ENCODE data around the gene SH2D4B. TPM values are rescaled to one million over a fixed set of nuclear protein-coding genes. Genes with fewer than 3 reads are reported as not detected.

The SH2D4B gene
- total RNA-seq, 2 donors from 2014 or later = not detected

DNA sequence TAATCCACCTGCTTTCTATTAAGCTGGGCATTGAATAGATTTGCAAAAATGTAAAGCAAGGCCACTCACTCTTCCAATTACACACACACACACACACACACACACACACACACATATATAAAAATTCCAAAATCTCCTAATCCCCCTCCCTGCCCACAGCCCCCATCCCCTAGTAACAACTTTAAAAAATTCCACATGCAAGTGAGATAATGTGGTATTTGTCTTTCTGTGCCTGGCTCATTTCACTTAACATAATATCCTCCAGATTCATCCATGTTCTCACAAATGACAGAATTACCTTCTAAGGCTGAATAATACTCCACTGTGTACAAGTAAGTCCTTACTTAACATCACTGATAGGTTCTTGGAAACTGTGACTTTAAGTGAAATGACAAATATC is 24.2 kb downstream of the SH2D4B start:
- TF ChIP-seq, protein P1, sequence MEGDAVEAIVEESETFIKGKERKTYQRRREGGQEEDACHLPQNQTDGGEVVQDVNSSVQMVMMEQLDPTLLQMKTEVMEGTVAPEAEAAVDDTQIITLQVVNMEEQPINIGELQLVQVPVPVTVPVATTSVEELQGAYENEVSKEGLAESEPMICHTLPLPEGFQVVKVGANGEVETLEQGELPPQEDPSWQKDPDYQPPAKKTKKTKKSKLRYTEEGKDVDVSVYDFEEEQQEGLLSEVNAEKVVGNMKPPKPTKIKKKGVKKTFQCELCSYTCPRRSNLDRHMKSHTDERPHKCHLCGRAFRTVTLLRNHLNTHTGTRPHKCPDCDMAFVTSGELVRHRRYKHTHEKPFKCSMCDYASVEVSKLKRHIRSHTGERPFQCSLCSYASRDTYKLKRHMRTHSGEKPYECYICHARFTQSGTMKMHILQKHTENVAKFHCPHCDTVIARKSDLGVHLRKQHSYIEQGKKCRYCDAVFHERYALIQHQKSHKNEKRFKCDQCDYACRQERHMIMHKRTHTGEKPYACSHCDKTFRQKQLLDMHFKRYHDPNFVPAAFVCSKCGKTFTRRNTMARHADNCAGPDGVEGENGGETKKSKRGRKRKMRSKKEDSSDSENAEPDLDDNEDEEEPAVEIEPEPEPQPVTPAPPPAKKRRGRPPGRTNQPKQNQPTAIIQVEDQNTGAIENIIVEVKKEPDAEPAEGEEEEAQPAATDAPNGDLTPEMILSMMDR (IDR thresholded peaks at IDR 0.05) = no peak
- intact Hi-C loops (cut with DNase I) = no loop called here

DNA sequence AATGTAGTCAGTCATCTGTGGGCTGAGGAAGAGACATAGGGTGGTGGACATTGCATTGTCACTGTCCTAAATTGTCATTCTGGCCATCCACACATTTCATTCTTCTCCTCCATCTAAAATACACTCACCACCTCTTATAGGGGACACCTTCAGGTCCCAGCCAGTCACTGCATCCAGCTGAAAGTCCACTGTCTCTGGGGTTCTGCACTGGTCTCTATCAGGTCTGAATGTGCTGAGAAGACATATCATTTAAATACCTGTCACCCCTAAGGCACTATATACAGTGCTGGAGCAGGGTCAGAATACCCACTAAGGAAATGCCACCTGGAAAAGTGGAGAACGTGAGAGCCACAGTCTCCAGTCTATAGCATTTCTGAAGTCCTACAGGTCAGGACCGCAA is 29.6 kb downstream of the SH2D4B start:
- TF ChIP-seq, protein P1 (IDR thresholded peaks at IDR 0.05) = no peak
- no peaks in the 10 kb centered on the region for H3K27me3 ChIP-seq
- DNase-seq = no peak
- intact Hi-C loops (cut with DNase I) = no loop called here
- no peaks in the 10 kb centered on the region for H3K4me1 ChIP-seq
- H3K36me3 ChIP-seq = no peaks in the 10 kb centered on the region
- no peak overlapping the region for H3K9ac ChIP-seq (ENCODE audit: low read depth in 2 of 2, low read length in 2 of 2)
- H3K9me3 ChIP-seq = no peaks in the 10 kb centered on the region
- no peak overlapping the region for H3K4me3 ChIP-seq
- H3K27ac ChIP-seq = no peak overlapping the region

More for the DNA sequence above, 24.2 kb downstream of the SH2D4B start:
- no peaks in the 10 kb centered on the region for H3K4me1 ChIP-seq
- H3K27me3 ChIP-seq = no peaks in the 10 kb centered on the region
- no peak overlapping the region for H3K27ac ChIP-seq
- no peak for DNase-seq
- H3K9ac ChIP-seq (ENCODE audit: low read depth in 2 of 2, low read length in 2 of 2) = no peak overlapping the region
- no peaks in the 10 kb centered on the region for H3K36me3 ChIP-seq
- no peaks in the 10 kb centered on the region for H3K9me3 ChIP-seq
- no peak overlapping the region for H3K4me3 ChIP-seq

DNA sequence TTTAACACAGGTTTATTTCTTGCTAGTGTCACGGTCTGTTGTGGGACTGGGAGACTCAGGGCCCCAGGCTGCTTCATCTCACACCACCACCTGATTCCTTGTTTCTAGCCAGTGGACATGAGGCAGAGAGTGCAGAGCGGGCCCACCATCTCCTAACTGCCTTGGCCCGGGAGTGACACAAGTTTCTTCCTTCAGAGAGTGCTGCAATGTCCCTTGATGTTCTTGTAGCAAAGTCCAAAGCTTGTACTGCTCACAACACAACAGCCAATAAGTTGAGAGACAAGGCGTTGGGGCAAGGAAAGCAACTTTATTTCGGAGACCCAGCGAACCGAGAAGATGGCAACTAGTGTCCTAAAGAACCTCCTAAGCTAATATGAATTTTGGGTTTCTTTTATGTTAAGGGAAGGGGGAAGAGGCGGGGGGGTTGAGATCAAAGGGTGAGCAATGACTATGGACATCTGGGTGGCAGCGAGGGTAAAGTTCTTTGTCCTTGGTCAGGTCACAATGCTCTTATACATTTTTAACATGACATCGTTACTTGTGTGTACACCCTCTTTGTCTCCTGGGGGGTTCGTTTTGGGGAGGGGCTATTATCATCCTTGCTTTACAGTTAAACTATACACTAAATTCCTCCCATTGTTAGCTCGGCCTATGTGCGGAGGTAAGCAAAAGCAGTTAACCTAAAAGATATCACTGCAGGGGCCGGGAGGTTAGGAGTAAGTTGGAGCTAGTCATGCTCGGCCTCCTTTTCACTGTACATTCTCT is 31.6 kb downstream of the SH2D4B start:
- DNase-seq = no peak
- H3K36me3 ChIP-seq = no peaks in the 10 kb centered on the region
- no peaks in the 10 kb centered on the region for H3K4me1 ChIP-seq
- no peaks in the 10 kb centered on the region for H3K9me3 ChIP-seq
- intact Hi-C loops (cut with DNase I) = no loop called here
- no peak overlapping the region for H3K4me3 ChIP-seq
- no peaks in the 10 kb centered on the region for H3K27me3 ChIP-seq
- H3K9ac ChIP-seq (ENCODE audit: low read depth in 2 of 2, low read length in 2 of 2) = no peak overlapping the region
- TF ChIP-seq, protein P1 (IDR thresholded peaks at IDR 0.05) = no peak
- H3K27ac ChIP-seq = no peak overlapping the region

DNA sequence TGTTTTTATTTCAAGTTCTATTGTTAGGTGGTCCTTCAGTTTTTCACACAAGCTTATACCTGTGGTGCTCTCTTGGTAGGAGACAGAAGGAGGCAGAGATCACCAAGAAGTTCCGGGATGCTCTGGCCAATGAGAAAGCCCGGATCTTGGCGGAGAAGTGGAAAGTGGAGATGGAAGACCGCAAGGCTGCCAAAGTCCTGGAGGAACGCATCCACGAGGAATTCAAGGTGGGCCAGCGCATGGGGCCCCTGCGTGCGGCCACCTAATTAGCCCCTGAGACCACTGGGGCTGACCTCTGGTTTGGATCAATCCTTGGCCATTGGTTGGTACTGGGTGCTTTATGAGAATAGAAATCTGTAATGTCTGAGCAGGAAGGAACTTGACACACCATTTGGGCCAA is 33.6 kb downstream of the SH2D4B start:
- no peaks in the 10 kb centered on the region for H3K4me1 ChIP-seq
- intact Hi-C loops (cut with DNase I) = no loop called here
- DNase-seq = no peak
- no peaks in the 10 kb centered on the region for H3K27me3 ChIP-seq
- no peaks in the 10 kb centered on the region for H3K36me3 ChIP-seq
- H3K4me3 ChIP-seq = no peak overlapping the region
- TF ChIP-seq, protein P1 (IDR thresholded peaks at IDR 0.05) = no peak
- H3K27ac ChIP-seq = no peak overlapping the region
- no peaks in the 10 kb centered on the region for H3K9me3 ChIP-seq
- H3K9ac ChIP-seq (ENCODE audit: low read depth in 2 of 2, low read length in 2 of 2) = no peak overlapping the region

DNA sequence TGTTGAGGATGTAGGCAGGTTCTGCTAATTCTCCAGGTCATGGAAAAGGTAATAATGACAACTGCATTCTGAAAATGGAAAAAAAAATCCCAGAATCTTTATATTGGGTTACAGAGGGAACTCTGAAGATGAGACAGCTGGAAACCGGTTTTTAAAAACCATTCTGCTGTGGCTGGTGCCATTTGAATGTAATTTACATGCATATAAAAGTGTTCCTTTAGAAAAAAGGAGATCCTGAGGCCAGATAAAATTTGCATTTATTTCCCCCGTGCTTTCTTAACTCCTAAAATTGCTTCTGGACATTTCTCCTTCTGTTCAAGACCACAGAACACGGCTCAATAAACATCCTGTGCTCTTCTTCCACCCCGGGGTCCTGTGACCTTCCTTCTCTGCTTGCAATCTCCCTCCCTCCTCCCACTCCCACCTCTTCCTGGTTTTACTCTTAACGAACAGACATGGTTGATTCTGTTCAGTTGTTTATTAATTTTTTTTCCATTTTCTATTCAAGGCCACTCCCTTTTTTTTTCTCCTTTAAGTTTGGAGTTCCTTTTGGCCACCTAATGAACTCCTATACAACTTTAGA is 41.6 kb downstream of the SH2D4B start:
- H3K36me3 ChIP-seq = no peaks in the 10 kb centered on the region
- no peaks in the 10 kb centered on the region for H3K9me3 ChIP-seq
- H3K27me3 ChIP-seq = no peaks in the 10 kb centered on the region
- TF ChIP-seq, protein P1 (IDR thresholded peaks at IDR 0.05) = no peak
- H3K4me1 ChIP-seq = no peaks in the 10 kb centered on the region
- no peak overlapping the region for H3K9ac ChIP-seq (ENCODE audit: low read depth in 2 of 2, low read length in 2 of 2)
- H3K4me3 ChIP-seq = no peak overlapping the region
- no peak overlapping the region for H3K27ac ChIP-seq
- peak; percentile 8 for DNase-seq
- intact Hi-C loops (cut with DNase I) = no loop called here
